Measurements from ENCODE around the gene ZHX3.

GRCh38 chr20:41264819-41265218 is 52.7 kb downstream of the ZHX3 start:
- TF ChIP-seq CTCF (IDR thresholded peaks at IDR 0.05) (no peak), ZFX (IDR thresholded peaks at IDR 0.05; ENCODE audit: borderline replicate concordance) (no peak)

Data from 22Rv1 (cell line).